ENCODE results near the gene SHISA6. TPM values are rescaled to one million over a fixed set of nuclear protein-coding genes. Genes with fewer than 3 reads are reported as not detected.
A peak's percentile ranks its signal among the peaks of the same experiment; 100 is the strongest.

SHISA6 gene
- polyA plus RNA-seq, 1 donor from 2014 or later, result 1.8 TPM

- no peaks in the 10 kb centered on the region for H3K9me3 ChIP-seq (ENCODE audit: low read length)
- H3K27me3 ChIP-seq (ENCODE audit: insufficient read depth, low read depth, low read length), result peaks cover 52% of the 10 kb centered on the region
- H3K4me2 ChIP-seq (ENCODE audit: low read length), result no peak overlapping the region
- no peak for TF ChIP-seq SMC3 (conservative IDR thresholded peaks at IDR 0.05; ENCODE audit: poor library complexity)
- TF ChIP-seq TAF1 (IDR thresholded peaks at IDR 0.05; ENCODE audit: low read depth), result no peak
- no peak for TF ChIP-seq POLR2AphosphoS5 (IDR thresholded peaks at IDR 0.05)
- no peaks in the 10 kb centered on the region for H3K9me2 ChIP-seq (ENCODE audit: insufficient read depth, low read length)
- no peak overlapping the region for H2AFZ ChIP-seq (ENCODE audit: low read depth, low read length)
- H3F3A ChIP-seq (ENCODE audit: insufficient read depth, low read length, poor library complexity, severe bottlenecking), result no peaks in the 10 kb centered on the region
- H3K4me3 ChIP-seq (ENCODE audit: low read length), result peak overlapping the region; percentile 64
- H4K20me1 ChIP-seq (ENCODE audit: insufficient read depth), result no peaks in the 10 kb centered on the region
- no peaks in the 10 kb centered on the region for H3K79me2 ChIP-seq (replicated peaks; ENCODE audit: insufficient read depth, low read length)
- no peaks in the 10 kb centered on the region for H3K36me3 ChIP-seq (ENCODE audit: insufficient read depth, low read length)
- no peak overlapping the region for H3K9ac ChIP-seq (ENCODE audit: low read length)
- no peak overlapping the region for H3K27ac ChIP-seq (ENCODE audit: low read length)
Measured at GRCh38 chr17:11241611-11242226, 706 bp downstream of the SHISA6 start.

- H2AFZ ChIP-seq (ENCODE audit: low read depth, low read length), result no peak overlapping the region
- H3K4me3 ChIP-seq (ENCODE audit: low read length), result peak overlapping the region; percentile 64
- H3K9me3 ChIP-seq (ENCODE audit: low read length), result no peaks in the 10 kb centered on the region
- H3F3A ChIP-seq (ENCODE audit: insufficient read depth, low read length, poor library complexity, severe bottlenecking), result no peaks in the 10 kb centered on the region
- peaks cover 48% of the 10 kb centered on the region for H3K27me3 ChIP-seq (ENCODE audit: insufficient read depth, low read depth, low read length)
- no peaks in the 10 kb centered on the region for H3K79me2 ChIP-seq (replicated peaks; ENCODE audit: insufficient read depth, low read length)
- H4K20me1 ChIP-seq (ENCODE audit: insufficient read depth), result no peaks in the 10 kb centered on the region
- H3K27ac ChIP-seq (ENCODE audit: low read length), result no peak overlapping the region
- no peak for TF ChIP-seq MXI1 (conservative IDR thresholded peaks at IDR 0.05; ENCODE audit: poor library complexity, severe bottlenecking)
- TF ChIP-seq EP300 (conservative IDR thresholded peaks at IDR 0.05; ENCODE audit: poor library complexity, severe bottlenecking), result no peak
- no peak for TF ChIP-seq CTCF (IDR thresholded peaks at IDR 0.05; ENCODE audit: poor library complexity, severe bottlenecking)
- no peak for TF ChIP-seq RAD21 (conservative IDR thresholded peaks at IDR 0.05)
- no peak for TF ChIP-seq TAF1 (IDR thresholded peaks at IDR 0.05; ENCODE audit: low read depth)
- no peak for TF ChIP-seq SMC3 (conservative IDR thresholded peaks at IDR 0.05; ENCODE audit: poor library complexity)
- TF ChIP-seq EZH2 (IDR thresholded peaks at IDR 0.05; ENCODE audit: borderline replicate concordance, insufficient read depth, low read length, poor library complexity, severe bottlenecking), result no peak
- TF ChIP-seq POLR2AphosphoS5 (IDR thresholded peaks at IDR 0.05), result no peak
- TF ChIP-seq REST (IDR thresholded peaks at IDR 0.05; ENCODE audit: borderline replicate concordance), result no peak
- H3K36me3 ChIP-seq (ENCODE audit: insufficient read depth, low read length), result no peaks in the 10 kb centered on the region
- H3K9ac ChIP-seq (ENCODE audit: low read length), result no peak overlapping the region
- H3K4me2 ChIP-seq (ENCODE audit: low read length), result no peak overlapping the region
- H3K9me2 ChIP-seq (ENCODE audit: insufficient read depth, low read length), result no peaks in the 10 kb centered on the region
Measured at GRCh38 chr17:11242411-11242810, 1.4 kb downstream of the SHISA6 start.
